SK-N-SH (cell line): ENCODE data around the gene NOG. TPM values are rescaled to one million over a fixed set of nuclear protein-coding genes. Genes with fewer than 3 reads are reported as not detected.

Experiments
- CTCF ChIA-PET: fragments of 300-600, 350-600 bp; formaldehyde crosslinking; extraction: SDS; loops from one replicate; lab custom pipeline; 2021; lab: Yijun Ruan, JAX
- POLR2A ChIA-PET: fragments of 350-600 bp; sonication (Branson Sonifier 250); formaldehyde crosslinking; extraction: SDS; loops from one replicate; lab custom pipeline; 2020; ENCODE audit warnings: antibody characterized with exemption, inconsistent platforms; lab: Yijun Ruan, JAX
- DNase-seq: peaks from one replicate; pipeline ENCODE4 v3.0.0; 2012
- H2AFZ ChIP-seq: fragments of 200-600 bp; sonication (generic); 2 replicates; pipeline ENCODE4 v1.8.1; 2016; ENCODE audit warnings: antibody characterized with exemption, mild to moderate bottlenecking, low read depth
- H3F3A ChIP-seq: fragments of 200-600 bp; sonication (generic); replicated peaks from 2 replicates; pipeline ENCODE3; 2016; ENCODE audit warnings: antibody characterized with exemption, mild to moderate bottlenecking; ENCODE audit not compliant: insufficient read depth
- H3K27ac ChIP-seq, 2 experiments: fragments of 200-500 bp in 1 of 2; fragments of 200-600 bp in 1 of 2; sonication (Bioruptor generic) in 1 of 2; sonication (generic), shearing (Covaris generic) in 1 of 2; 2 replicates each; pipeline versions ENCODE4 v1.5.1 to v1.6.1; 2014 to 2016; ENCODE audit warnings: low read depth in 2 of 2, inconsistent platforms in 1 of 2, low read length in 1 of 2, mild to moderate bottlenecking in 1 of 2, mixed read lengths in 1 of 2
- H3K27me3 ChIP-seq: fragments of 200-600 bp; sonication (generic), shearing (Covaris generic); 2 replicates; pipeline ENCODE4 v1.6.1; 2016; ENCODE audit warnings: mixed run types; ENCODE audit not compliant: insufficient read depth
- H3K36me3 ChIP-seq, 2 experiments: fragments of 200-500 bp in 1 of 2; fragments of 200-600 bp in 1 of 2; sonication (Bioruptor generic) in 1 of 2; sonication (generic) in 1 of 2; replicated peaks in 1 of 2; 2 replicates each; pipeline versions ENCODE3 to v1.5.1; 2014 to 2016; ENCODE audit warnings: low read length in 1 of 2, mild to moderate bottlenecking in 1 of 2; ENCODE audit not compliant: insufficient read depth in 2 of 2, control insufficient read depth in 1 of 2
- H3K4me1 ChIP-seq, 2 experiments: fragments of 200-500 bp in 1 of 2; fragments of 200-600 bp in 1 of 2; sonication (Bioruptor generic) in 1 of 2; sonication (generic), shearing (Covaris generic) in 1 of 2; 2 replicates each; pipeline versions ENCODE4 v1.5.1 to v1.6.1; 2014 to 2016; ENCODE audit warnings: low read depth in 1 of 2, low read length in 1 of 2, mixed run types in 1 of 2; ENCODE audit not compliant: insufficient read depth in 2 of 2, control insufficient read depth in 1 of 2
- H3K4me2 ChIP-seq: fragments of 200-600 bp; sonication (generic), shearing (Covaris generic); 2 replicates; pipeline ENCODE4 v1.6.1; 2017; ENCODE audit warnings: mixed run types
- H3K4me3 ChIP-seq, 2 experiments: fragments of 200-500 bp in 1 of 2; fragments of 200-600 bp in 1 of 2; sonication (Bioruptor generic) in 1 of 2; sonication (generic), shearing (Covaris generic) in 1 of 2; 2 replicates each; pipeline versions ENCODE4 v1.5.1 to v1.8.1; 2014 to 2016; ENCODE audit warnings: low read depth in 2 of 2, inconsistent platforms in 1 of 2, low read length in 1 of 2, mild to moderate bottlenecking in 1 of 2, mixed read lengths in 1 of 2, moderate library complexity in 1 of 2
- H3K79me2 ChIP-seq: fragments of 200-600 bp; sonication (generic); 2 replicates; pipeline ENCODE4 v1.8.1; 2017; ENCODE audit warnings: mild to moderate bottlenecking; ENCODE audit not compliant: insufficient read depth
- H3K9ac ChIP-seq: fragments of 200-600 bp; sonication (generic); 2 replicates; pipeline ENCODE4 v1.6.1; 2017; ENCODE audit warnings: mixed run types
- H3K9me2 ChIP-seq: fragments of 200-600 bp; sonication (generic); 2 replicates; pipeline ENCODE4 v1.6.1; 2017; ENCODE audit warnings: mixed run types
- H3K9me3 ChIP-seq: fragments of 200-600 bp; sonication (generic); 2 replicates; pipeline ENCODE4 v1.6.1; 2017; ENCODE audit warnings: mixed run types, mild to moderate bottlenecking, moderate library complexity
- H4K20me1 ChIP-seq: fragments of 200-600 bp; sonication (generic); 2 replicates; pipeline ENCODE4 v1.6.1; 2017; ENCODE audit warnings: mild to moderate bottlenecking, mixed run types; ENCODE audit not compliant: insufficient read depth
- CHD2 ChIP-seq: fragments of 150-350 bp; IDR thresholded peaks from 2 replicates; pipeline ENCODE4 v1.6.1; 2018; ENCODE audit warnings: low read length; ENCODE audit not compliant: partially characterized antibody
- EP300 ChIP-seq, 2 experiments: IDR thresholded peaks; 2 replicates each; pipeline versions ENCODE4 v1.4.0 to v1.6.1; 2012; ENCODE audit warnings: borderline replicate concordance in 1 of 2, low read depth in 1 of 2, low read length in 1 of 2
- FOSL2 ChIP-seq: IDR thresholded peaks from 2 replicates; pipeline ENCODE4 v1.4.0; 2012; ENCODE audit warnings: low read depth, mild to moderate bottlenecking, moderate library complexity, borderline replicate concordance
- MXI1 ChIP-seq: IDR thresholded peaks from 2 replicates; pipeline ENCODE4 v1.6.1; 2012; ENCODE audit warnings: mild to moderate bottlenecking, low read depth, low read length, improper control_type of control experiment
- NFIC ChIP-seq: IDR thresholded peaks from 2 replicates; pipeline ENCODE4 v1.4.0; 2012; ENCODE audit warnings: borderline replicate concordance
- RAD21 ChIP-seq: IDR thresholded peaks from 2 replicates; pipeline ENCODE4 v1.6.1; 2012; ENCODE audit warnings: mild to moderate bottlenecking, low read length
- RFX5 ChIP-seq: IDR thresholded peaks from 2 replicates; pipeline ENCODE4 v1.6.1; 2012; ENCODE audit warnings: mild to moderate bottlenecking, improper control_type of control experiment, low read length
- SIN3A ChIP-seq: IDR thresholded peaks from 2 replicates; pipeline ENCODE4 v1.6.1; 2012; ENCODE audit warnings: low read depth, mild to moderate bottlenecking, low read length, moderate library complexity, borderline replicate concordance
- SMC3 ChIP-seq: IDR thresholded peaks from 2 replicates; pipeline ENCODE4 v1.6.1; 2012; ENCODE audit warnings: low read depth, low read length, improper control_type of control experiment
- TEAD4 ChIP-seq: IDR thresholded peaks from 2 replicates; pipeline ENCODE4 v1.4.0; 2012; ENCODE audit warnings: mild to moderate bottlenecking, borderline replicate concordance; ENCODE audit not compliant: insufficient read depth
- WGBS: methylation state at CpG from one replicate; pipeline ENCODE4 v1.1.6; 2017; ENCODE audit warnings: low lambda C conversion rate; 5-methylcytosine and 5-hydroxymethylcytosine counted together
- polyA plus RNA-seq, 3 experiments: library from polyadenylated mRNA; depleted of rRNA; stranded (reverse); fragments of >200 nt; gene quantifications; 2 replicates each; pipeline ENCODE4 v1.2.3, GENCODE V29; 2012
- TF ChIP-seq, protein P1 (sequence below): IDR thresholded peaks from 2 replicates; pipeline ENCODE4 v1.4.0; 2012; ENCODE audit warnings: low read depth, borderline replicate concordance
- TF ChIP-seq, protein P2 (sequence below): fragments of 200-600 bp; sonication (generic); IDR thresholded peaks from 2 replicates; pipeline ENCODE4 v1.6.1; 2017; ENCODE audit warnings: antibody characterized with exemption, mild to moderate bottlenecking, moderate library complexity
- TF ChIP-seq, protein P3 (sequence below): IDR thresholded peaks from 2 replicates; pipeline ENCODE4 v1.4.0; 2012; ENCODE audit warnings: low read depth

Gene NOG
- polyA plus RNA-seq, 1 of the 3 experiments (the other 2 are of a cell fraction) = 3.1 TPM

DNA sequence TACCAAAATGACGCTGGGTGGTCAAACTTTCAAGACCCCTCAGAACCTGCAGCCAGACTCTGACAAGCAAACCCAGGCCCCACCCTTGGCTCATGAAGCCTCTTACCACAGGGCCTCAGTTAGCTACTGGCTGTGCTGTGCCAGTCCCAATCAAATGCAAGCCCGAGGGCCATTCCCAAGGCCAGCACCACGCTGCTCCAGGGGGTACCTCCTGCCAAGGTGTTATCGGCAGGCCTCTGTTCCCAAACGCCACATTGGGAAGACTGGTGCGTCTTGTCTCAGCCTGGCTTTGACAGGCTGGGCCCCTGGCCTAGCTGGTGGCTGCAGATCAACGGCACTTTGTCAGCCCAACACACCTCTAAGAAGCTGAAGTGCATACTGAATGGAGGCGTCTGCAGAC, 35.8 kb upstream of the NOG start (continued):
- TF ChIP-seq RAD21 = no peak
- TF ChIP-seq SIN3A = no peak
- no peak for TF ChIP-seq FOSL2
- no peak for TF ChIP-seq SMC3
- TF ChIP-seq, protein P1, sequence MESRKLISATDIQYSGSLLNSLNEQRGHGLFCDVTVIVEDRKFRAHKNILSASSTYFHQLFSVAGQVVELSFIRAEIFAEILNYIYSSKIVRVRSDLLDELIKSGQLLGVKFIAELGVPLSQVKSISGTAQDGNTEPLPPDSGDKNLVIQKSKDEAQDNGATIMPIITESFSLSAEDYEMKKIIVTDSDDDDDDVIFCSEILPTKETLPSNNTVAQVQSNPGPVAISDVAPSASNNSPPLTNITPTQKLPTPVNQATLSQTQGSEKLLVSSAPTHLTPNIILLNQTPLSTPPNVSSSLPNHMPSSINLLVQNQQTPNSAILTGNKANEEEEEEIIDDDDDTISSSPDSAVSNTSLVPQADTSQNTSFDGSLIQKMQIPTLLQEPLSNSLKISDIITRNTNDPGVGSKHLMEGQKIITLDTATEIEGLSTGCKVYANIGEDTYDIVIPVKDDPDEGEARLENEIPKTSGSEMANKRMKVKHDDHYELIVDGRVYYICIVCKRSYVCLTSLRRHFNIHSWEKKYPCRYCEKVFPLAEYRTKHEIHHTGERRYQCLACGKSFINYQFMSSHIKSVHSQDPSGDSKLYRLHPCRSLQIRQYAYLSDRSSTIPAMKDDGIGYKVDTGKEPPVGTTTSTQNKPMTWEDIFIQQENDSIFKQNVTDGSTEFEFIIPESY = no peak
- TF ChIP-seq RFX5 = no peak
- TF ChIP-seq, protein P2, sequence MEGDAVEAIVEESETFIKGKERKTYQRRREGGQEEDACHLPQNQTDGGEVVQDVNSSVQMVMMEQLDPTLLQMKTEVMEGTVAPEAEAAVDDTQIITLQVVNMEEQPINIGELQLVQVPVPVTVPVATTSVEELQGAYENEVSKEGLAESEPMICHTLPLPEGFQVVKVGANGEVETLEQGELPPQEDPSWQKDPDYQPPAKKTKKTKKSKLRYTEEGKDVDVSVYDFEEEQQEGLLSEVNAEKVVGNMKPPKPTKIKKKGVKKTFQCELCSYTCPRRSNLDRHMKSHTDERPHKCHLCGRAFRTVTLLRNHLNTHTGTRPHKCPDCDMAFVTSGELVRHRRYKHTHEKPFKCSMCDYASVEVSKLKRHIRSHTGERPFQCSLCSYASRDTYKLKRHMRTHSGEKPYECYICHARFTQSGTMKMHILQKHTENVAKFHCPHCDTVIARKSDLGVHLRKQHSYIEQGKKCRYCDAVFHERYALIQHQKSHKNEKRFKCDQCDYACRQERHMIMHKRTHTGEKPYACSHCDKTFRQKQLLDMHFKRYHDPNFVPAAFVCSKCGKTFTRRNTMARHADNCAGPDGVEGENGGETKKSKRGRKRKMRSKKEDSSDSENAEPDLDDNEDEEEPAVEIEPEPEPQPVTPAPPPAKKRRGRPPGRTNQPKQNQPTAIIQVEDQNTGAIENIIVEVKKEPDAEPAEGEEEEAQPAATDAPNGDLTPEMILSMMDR = no peak
- TF ChIP-seq NFIC = no peak
- TF ChIP-seq TEAD4 = no peak

DNA sequence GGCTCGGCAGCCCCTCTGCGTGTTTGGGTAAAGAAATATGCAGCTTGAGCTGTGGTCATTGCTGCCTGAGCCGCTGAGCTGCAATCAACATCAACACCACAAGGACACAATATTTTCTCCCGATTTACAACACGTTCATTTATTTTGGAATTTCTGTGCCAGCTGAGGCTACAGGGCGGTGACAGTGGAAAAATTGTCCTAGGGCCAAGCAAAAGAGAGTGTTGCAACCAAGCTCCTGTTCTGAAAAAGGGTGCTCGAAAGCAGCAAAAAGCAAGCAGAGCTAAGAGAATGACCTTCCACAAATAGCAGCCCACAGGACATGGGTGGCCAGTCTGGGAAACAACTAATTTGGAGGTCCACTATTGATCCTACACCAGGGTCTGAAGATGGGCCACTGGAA, 35.4 kb upstream of the NOG start:
- Histone ChIP-seq H3K27ac (no peak overlapping the region), H3K4me1 (no peaks in the 10 kb centered on the region), H3K4me3 (no peak overlapping the region), H2AFZ (no peak overlapping the region), H4K20me1 (no peaks in the 10 kb centered on the region), H3K9ac (no peak overlapping the region), H3F3A (no peaks in the 10 kb centered on the region), H3K36me3 (no peaks in the 10 kb centered on the region), H3K79me2 (no peaks in the 10 kb centered on the region), H3K27me3 (peaks cover 11% of the 10 kb centered on the region), H3K9me3 (no peaks in the 10 kb centered on the region), H3K4me2 (no peak overlapping the region), H3K9me2 (no peaks in the 10 kb centered on the region)
- DNase-seq = no peak
- ChIA-PET POLR2A (no interaction called here), CTCF (no interaction called here)
- TF ChIP-seq, protein P3, sequence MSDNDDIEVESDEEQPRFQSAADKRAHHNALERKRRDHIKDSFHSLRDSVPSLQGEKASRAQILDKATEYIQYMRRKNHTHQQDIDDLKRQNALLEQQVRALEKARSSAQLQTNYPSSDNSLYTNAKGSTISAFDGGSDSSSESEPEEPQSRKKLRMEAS = no peak
- TF ChIP-seq CHD2 (no peak), EP300 (IDR thresholded peaks at IDR 0.05; ENCODE audit: borderline replicate concordance in 1 of 2, low read depth in 1 of 2, low read length in 1 of 2) (no peak), MXI1 (no peak)
- WGBS = 10% methylated on average over 7 of the region's 7 CpGs
